Stomach (tissue), 4 donors: Measurements from ENCODE around the gene POLE4.

Experiments used
- EP300 ChIP-seq: sonication (generic); formaldehyde crosslinking; IDR thresholded peaks from one replicate; pipeline ENCODE4 v1.6.1; 2017; ENCODE audit warnings: antibody characterized with exemption
- POLR2A ChIP-seq, 4 donors: fragments of 450-650 bp; IDR thresholded peaks; one replicate each; pipeline ENCODE4 v1.6.1; 2016; ENCODE audit warnings: antibody characterized with exemption in 4 of 4, control low read depth in 2 of 4, mild to moderate bottlenecking in 1 of 4, moderate library complexity in 1 of 4
- POLR2AphosphoS5 ChIP-seq, 3 donors: sonication (generic); formaldehyde crosslinking; IDR thresholded peaks; one replicate each; pipeline ENCODE4 v1.6.1; 2016; ENCODE audit warnings: antibody characterized with exemption in 3 of 3
- TF ChIP-seq, protein P1 (sequence below), 7 experiments: fragments of 450-650 bp in 4 of 7; fragments of 200-600 bp in 3 of 7; sonication (generic) in 3 of 7; IDR thresholded peaks; one replicate each; pipeline ENCODE4 v1.5.1; 2016 to 2019; ENCODE audit warnings: antibody characterized with exemption in 7 of 7, control low read depth in 2 of 7, mild to moderate bottlenecking in 1 of 7

- no peak for TF ChIP-seq EP300
- TF ChIP-seq POLR2A (IDR thresholded peaks at IDR 0.05) = no peak
- TF ChIP-seq, protein P1, sequence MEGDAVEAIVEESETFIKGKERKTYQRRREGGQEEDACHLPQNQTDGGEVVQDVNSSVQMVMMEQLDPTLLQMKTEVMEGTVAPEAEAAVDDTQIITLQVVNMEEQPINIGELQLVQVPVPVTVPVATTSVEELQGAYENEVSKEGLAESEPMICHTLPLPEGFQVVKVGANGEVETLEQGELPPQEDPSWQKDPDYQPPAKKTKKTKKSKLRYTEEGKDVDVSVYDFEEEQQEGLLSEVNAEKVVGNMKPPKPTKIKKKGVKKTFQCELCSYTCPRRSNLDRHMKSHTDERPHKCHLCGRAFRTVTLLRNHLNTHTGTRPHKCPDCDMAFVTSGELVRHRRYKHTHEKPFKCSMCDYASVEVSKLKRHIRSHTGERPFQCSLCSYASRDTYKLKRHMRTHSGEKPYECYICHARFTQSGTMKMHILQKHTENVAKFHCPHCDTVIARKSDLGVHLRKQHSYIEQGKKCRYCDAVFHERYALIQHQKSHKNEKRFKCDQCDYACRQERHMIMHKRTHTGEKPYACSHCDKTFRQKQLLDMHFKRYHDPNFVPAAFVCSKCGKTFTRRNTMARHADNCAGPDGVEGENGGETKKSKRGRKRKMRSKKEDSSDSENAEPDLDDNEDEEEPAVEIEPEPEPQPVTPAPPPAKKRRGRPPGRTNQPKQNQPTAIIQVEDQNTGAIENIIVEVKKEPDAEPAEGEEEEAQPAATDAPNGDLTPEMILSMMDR (IDR thresholded peaks at IDR 0.05) = no peak
- TF ChIP-seq POLR2AphosphoS5 (IDR thresholded peaks at IDR 0.05) = no peak
Measured at GRCh38 chr2:74927621-74928020, 30.8 kb upstream of the POLE4 start.
